ENCODE data around the gene STRN.

Gene STRN

DNA sequence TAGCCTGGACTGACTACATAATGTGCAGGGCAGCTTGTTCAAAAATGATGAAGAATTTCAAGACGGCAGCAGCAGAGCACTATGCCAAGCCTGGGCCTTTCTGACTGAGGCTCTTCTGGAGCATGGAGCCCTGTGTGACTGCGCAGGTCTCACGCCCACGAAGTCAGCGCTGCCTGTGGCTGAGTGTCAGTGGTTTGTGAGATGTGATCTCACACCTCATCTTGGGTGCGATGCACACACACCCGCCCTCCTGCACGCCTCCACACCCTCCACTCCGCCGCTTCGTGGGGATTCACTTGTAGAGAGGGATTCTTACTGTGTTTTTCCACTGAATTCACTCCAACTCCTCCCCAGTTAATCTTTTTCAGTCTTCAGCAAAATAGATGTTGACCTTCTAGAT lies 166.0 kb downstream of the STRN start:
- H3K4me3 ChIP-seq (ENCODE audit: control insufficient read depth, low read depth, low read length): no peak overlapping the region
- no peak for DNase-seq (ENCODE audit: low read depth)
- TF ChIP-seq, protein P1, sequence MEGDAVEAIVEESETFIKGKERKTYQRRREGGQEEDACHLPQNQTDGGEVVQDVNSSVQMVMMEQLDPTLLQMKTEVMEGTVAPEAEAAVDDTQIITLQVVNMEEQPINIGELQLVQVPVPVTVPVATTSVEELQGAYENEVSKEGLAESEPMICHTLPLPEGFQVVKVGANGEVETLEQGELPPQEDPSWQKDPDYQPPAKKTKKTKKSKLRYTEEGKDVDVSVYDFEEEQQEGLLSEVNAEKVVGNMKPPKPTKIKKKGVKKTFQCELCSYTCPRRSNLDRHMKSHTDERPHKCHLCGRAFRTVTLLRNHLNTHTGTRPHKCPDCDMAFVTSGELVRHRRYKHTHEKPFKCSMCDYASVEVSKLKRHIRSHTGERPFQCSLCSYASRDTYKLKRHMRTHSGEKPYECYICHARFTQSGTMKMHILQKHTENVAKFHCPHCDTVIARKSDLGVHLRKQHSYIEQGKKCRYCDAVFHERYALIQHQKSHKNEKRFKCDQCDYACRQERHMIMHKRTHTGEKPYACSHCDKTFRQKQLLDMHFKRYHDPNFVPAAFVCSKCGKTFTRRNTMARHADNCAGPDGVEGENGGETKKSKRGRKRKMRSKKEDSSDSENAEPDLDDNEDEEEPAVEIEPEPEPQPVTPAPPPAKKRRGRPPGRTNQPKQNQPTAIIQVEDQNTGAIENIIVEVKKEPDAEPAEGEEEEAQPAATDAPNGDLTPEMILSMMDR (conservative IDR thresholded peaks at IDR 0.05; ENCODE audit: control insufficient read depth, insufficient read depth, low read depth, low read length): no peak

DNA sequence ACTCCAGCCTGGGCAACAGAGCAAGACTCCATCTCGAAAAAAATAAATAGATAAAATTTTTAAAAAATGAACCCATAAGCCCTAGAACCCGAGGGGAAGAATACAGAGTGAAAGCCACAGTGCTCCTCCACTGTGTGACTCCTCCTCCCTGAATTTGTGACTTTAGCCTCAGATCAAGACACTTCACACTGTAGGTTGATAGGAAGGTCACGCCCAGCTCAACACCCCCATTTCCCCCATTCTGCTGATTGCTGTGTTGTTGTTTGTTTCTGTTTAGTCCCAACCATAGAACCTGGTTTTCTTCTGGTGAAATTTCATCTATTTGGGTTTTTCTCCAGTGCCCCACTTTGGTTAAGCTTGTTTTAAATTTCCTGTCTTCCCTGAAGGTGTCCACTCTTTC lies 167.6 kb downstream of the STRN start:
- no peak for DNase-seq (ENCODE audit: low read depth)
- TF ChIP-seq, protein P1 (conservative IDR thresholded peaks at IDR 0.05; ENCODE audit: control insufficient read depth, insufficient read depth, low read depth, low read length): no peak
- no peak overlapping the region for H3K4me3 ChIP-seq (ENCODE audit: control insufficient read depth, low read depth, low read length)

DNA sequence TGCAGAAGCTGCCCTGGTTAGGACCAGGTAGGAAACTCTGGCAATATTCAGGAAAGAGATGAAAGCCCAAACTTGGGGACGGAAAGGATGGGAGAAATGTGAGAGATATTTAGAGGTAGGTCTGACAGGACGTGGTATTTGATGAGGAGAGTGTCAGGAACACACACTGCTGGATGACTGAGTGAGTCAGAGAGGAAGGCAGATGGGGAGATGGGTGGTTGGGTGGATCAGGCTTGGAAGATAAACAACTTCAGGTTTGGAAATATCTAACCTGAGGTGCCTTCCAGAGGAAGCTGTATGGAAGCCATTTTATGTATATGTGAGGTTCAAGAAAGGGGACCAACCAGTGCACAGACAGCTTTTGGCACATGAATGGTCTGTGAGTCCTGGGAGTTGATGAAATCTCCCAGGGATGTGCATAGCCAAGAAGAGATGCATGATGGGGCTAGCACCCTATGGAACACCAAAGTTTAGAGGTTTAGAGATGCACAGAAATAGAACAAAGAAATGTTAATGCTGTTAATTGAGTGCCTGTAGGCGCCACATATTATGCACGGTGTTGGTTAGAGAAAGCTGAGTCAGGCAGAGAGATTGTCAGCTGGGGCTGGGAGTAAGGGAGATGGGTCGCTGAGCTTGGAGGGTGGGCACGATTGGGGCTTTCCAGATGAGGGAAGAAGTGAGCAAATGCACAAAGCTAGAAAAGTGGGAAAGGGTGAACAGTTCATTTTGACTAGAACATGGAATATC lies 168.8 kb downstream of the STRN start:
- DNase-seq (ENCODE audit: low read depth): peak; percentile 25
- TF ChIP-seq, protein P1 (conservative IDR thresholded peaks at IDR 0.05; ENCODE audit: control insufficient read depth, insufficient read depth, low read depth, low read length): no peak
- H3K4me3 ChIP-seq (ENCODE audit: control insufficient read depth, low read depth, low read length): no peak overlapping the region

Data from fibroblast of mammary gland (primary cell).